ENCODE results near the gene CITED4. TPM values are rescaled to one million over a fixed set of nuclear protein-coding genes. Genes with fewer than 3 reads are reported as not detected.

The CITED4 gene
- total and polyA plus RNA-seq, 10 of the 15 experiments (the other 5 are each of a cell fraction or from before 2014, with no cell fraction given) = 0.13 to 0.64 (median 0.26) TPM; not detected in 6

DNA sequence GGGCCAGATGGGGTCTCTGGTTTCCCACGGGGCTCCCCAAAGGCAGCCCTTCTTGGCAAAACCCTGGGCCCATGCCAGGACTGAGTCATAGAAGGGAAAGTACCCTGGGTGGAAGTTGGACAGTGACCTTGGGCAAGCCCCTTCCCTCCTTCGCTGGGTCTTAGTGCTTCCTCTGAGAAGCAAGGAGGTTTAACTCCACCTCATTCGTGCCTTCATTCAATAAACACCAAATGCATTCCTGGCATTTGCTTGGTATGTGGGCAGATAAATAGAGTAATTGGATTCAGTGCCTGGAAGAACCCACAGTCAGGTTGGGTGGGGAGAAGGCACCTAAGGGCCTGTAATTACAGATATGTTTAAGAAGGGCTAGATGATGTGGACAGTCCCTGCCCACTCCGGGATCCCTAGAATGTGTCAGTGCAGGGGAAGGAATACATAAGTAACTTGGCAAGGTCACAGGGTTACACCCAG, 36.3 kb upstream of the CITED4 start (continued):
- TF ChIP-seq IRF3 (IDR thresholded peaks at IDR 0.05) = no peak
- TF ChIP-seq SUZ12 (IDR thresholded peaks at IDR 0.05; ENCODE audit: unreplicated experiment) = no peak
- no peak for TF ChIP-seq ZNF207 (IDR thresholded peaks at IDR 0.05; ENCODE audit: borderline replicate concordance)
- no peak for TF ChIP-seq TBL1XR1 (IDR thresholded peaks at IDR 0.05; ENCODE audit: low read depth, low read length)
- TF ChIP-seq ESRRA (IDR thresholded peaks at IDR 0.05; ENCODE audit: low read length) = peak; percentile 81; the same call in 1 of the 2 replicates
- no peak for TF ChIP-seq HDGF (IDR thresholded peaks at IDR 0.05)
- TF ChIP-seq MXI1 (IDR thresholded peaks at IDR 0.05; ENCODE audit: low read depth, low read length) = no peak
- TF ChIP-seq DPF2 (IDR thresholded peaks at IDR 0.05) = no peak
- TF ChIP-seq STAT3 (IDR thresholded peaks at IDR 0.05; ENCODE audit: low read depth, low read length) = no peak
- TF ChIP-seq, protein P1, sequence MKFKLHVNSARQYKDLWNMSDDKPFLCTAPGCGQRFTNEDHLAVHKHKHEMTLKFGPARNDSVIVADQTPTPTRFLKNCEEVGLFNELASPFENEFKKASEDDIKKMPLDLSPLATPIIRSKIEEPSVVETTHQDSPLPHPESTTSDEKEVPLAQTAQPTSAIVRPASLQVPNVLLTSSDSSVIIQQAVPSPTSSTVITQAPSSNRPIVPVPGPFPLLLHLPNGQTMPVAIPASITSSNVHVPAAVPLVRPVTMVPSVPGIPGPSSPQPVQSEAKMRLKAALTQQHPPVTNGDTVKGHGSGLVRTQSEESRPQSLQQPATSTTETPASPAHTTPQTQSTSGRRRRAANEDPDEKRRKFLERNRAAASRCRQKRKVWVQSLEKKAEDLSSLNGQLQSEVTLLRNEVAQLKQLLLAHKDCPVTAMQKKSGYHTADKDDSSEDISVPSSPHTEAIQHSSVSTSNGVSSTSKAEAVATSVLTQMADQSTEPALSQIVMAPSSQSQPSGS (IDR thresholded peaks at IDR 0.05; ENCODE audit: low read length) = no peak
- no peak for TF ChIP-seq CTCF (IDR thresholded peaks at IDR 0.05 in 2 of 3, conservative IDR thresholded peaks at IDR 0.05 in 1 of 3; ENCODE audit: control insufficient read depth in 2 of 3, extremely low read depth in 1 of 3, insufficient read depth in 1 of 3, low read depth in 3 of 3, low read length in 3 of 3)
- TF ChIP-seq GABPA (IDR thresholded peaks at IDR 0.05; ENCODE audit: low read depth) = no peak
- TF ChIP-seq MTA2 (IDR thresholded peaks at IDR 0.05; ENCODE audit: low read depth) = no peak
- TF ChIP-seq, protein P2, sequence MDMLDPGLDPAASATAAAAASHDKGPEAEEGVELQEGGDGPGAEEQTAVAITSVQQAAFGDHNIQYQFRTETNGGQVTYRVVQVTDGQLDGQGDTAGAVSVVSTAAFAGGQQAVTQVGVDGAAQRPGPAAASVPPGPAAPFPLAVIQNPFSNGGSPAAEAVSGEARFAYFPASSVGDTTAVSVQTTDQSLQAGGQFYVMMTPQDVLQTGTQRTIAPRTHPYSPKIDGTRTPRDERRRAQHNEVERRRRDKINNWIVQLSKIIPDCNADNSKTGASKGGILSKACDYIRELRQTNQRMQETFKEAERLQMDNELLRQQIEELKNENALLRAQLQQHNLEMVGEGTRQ (IDR thresholded peaks at IDR 0.05; ENCODE audit: borderline replicate concordance, low read depth, low read length) = no peak
- TF ChIP-seq SIN3A (IDR thresholded peaks at IDR 0.05; ENCODE audit: low read depth, low read length) = no peak
- TF ChIP-seq, protein P3, sequence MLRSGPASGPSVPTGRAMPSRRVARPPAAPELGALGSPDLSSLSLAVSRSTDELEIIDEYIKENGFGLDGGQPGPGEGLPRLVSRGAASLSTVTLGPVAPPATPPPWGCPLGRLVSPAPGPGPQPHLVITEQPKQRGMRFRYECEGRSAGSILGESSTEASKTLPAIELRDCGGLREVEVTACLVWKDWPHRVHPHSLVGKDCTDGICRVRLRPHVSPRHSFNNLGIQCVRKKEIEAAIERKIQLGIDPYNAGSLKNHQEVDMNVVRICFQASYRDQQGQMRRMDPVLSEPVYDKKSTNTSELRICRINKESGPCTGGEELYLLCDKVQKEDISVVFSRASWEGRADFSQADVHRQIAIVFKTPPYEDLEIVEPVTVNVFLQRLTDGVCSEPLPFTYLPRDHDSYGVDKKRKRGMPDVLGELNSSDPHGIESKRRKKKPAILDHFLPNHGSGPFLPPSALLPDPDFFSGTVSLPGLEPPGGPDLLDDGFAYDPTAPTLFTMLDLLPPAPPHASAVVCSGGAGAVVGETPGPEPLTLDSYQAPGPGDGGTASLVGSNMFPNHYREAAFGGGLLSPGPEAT (IDR thresholded peaks at IDR 0.05; ENCODE audit: low read depth) = peak; percentile 45; the same call in 1 of the 2 replicates
- TF ChIP-seq RB1 (IDR thresholded peaks at IDR 0.05; ENCODE audit: borderline replicate concordance) = no peak
- no peak for TF ChIP-seq NFIC (IDR thresholded peaks at IDR 0.05; ENCODE audit: low read depth, low read length)
- TF ChIP-seq HDAC2 (IDR thresholded peaks at IDR 0.05) = no peak
- TF ChIP-seq IKZF1 (conservative IDR thresholded peaks at IDR 0.05) = 0 out of 2 replicates have a peak, but pooled peaks have one; percentile 33
- TF ChIP-seq SRF (IDR thresholded peaks at IDR 0.05; ENCODE audit: low read depth in 2 of 2, low read length in 2 of 2) = no peak

Measured in GM12878 (cell line).